ENCODE results near the gene B3GNT9.

DNA sequence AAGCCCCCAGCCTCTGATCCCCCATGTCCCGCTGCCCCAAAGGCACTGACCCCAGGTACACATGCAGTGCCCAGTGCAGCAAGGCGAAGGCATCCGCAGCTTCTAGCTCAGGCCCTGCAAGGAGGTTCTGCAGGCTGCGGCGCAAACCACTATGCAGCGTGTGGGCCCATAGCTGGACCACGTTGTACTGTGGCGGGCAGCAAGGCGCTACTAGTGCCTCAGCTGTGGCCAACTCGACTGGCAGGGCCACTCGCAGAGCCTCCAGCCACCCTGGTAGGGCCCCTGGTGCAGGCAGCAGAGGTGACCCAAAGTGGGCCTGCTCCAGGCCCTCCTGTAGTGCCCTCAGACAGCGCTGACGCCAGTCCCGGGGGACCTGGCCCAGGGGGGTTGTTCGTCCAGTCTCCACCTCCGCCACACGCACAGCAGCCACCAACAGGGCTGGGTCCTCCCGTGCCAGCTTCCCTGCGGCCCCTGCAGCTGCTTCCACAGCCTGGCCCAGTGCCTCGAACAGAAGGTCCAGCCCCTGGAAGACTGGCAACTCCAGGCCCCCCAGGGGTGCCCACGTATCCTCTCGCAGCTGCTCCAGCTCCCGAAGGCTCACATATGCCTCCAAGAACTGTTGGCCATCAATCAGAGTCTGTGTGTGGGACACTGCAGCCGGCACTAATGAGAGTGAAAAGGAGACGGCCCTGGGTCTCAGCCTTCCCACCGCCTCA, 36.5 kb upstream of the B3GNT9 start:
- TF ChIP-seq, protein P1, sequence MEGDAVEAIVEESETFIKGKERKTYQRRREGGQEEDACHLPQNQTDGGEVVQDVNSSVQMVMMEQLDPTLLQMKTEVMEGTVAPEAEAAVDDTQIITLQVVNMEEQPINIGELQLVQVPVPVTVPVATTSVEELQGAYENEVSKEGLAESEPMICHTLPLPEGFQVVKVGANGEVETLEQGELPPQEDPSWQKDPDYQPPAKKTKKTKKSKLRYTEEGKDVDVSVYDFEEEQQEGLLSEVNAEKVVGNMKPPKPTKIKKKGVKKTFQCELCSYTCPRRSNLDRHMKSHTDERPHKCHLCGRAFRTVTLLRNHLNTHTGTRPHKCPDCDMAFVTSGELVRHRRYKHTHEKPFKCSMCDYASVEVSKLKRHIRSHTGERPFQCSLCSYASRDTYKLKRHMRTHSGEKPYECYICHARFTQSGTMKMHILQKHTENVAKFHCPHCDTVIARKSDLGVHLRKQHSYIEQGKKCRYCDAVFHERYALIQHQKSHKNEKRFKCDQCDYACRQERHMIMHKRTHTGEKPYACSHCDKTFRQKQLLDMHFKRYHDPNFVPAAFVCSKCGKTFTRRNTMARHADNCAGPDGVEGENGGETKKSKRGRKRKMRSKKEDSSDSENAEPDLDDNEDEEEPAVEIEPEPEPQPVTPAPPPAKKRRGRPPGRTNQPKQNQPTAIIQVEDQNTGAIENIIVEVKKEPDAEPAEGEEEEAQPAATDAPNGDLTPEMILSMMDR (IDR thresholded peaks at IDR 0.05) = no peak
- TF ChIP-seq POLR2A (IDR thresholded peaks at IDR 0.05) = no peak
